SU-DHL-6 (cell line): ENCODE results near the gene CGA.

Experiments used
- H2AFZ ChIP-seq: fragments of 200-600 bp; sonication (generic); 2 replicates; pipeline ENCODE4 v1.6.1; 2014; ENCODE audit warnings: low read depth, mild to moderate bottlenecking, moderate library complexity, mixed read lengths, antibody characterized with exemption, low read length; ENCODE audit not compliant: severe bottlenecking
- H3F3A ChIP-seq: fragments of 200-600 bp; shearing (Covaris generic); 2 replicates; pipeline ENCODE4 v1.6.0; 2016; ENCODE audit warnings: antibody characterized with exemption, mild to moderate bottlenecking; ENCODE audit not compliant: insufficient read depth
- H3K27ac ChIP-seq: fragments of 200-600 bp; sonication (generic); 2 replicates; pipeline ENCODE4 v1.5.1; 2016; ENCODE audit warnings: low read depth, mild to moderate bottlenecking, low read length, moderate library complexity, mixed read lengths
- H3K27me3 ChIP-seq: fragments of 200-600 bp; sonication (generic), shearing (Covaris generic); 2 replicates; pipeline ENCODE4 v1.6.0; 2014; ENCODE audit warnings: mild to moderate bottlenecking, low read length
- H3K36me3 ChIP-seq: fragments of 200-600 bp; sonication (generic); 2 replicates; pipeline ENCODE4 v1.6.1; 2014; ENCODE audit warnings: mild to moderate bottlenecking, low read length, mixed read lengths
- H3K4me2 ChIP-seq: fragments of 300-600, 200-600 bp; shearing (Covaris generic), sonication (generic); 2 replicates; pipeline ENCODE4 v1.6.0; 2014; ENCODE audit warnings: low read length, low read depth, mild to moderate bottlenecking; ENCODE audit not compliant: poor library complexity, severe bottlenecking
- H3K4me3 ChIP-seq: fragments of 200-600 bp; sonication (generic); 2 replicates; pipeline ENCODE4 v1.5.1; 2014; ENCODE audit warnings: antibody characterized with exemption, low read length, mild to moderate bottlenecking, mixed read lengths; ENCODE audit not compliant: insufficient read depth, poor library complexity, severe bottlenecking
- H3K79me2 ChIP-seq: fragments of 200-600 bp; sonication (generic); 2 replicates; pipeline ENCODE4 v1.6.1; 2014; ENCODE audit warnings: mild to moderate bottlenecking, low read length, moderate library complexity; ENCODE audit not compliant: insufficient read depth
- H3K9ac ChIP-seq: fragments of 200-600 bp; sonication (generic); 2 replicates; pipeline ENCODE4 v1.7.0; 2014; ENCODE audit warnings: mild to moderate bottlenecking, low read length
- H3K9me2 ChIP-seq: fragments of 200-600 bp; sonication (generic); replicated peaks from 2 replicates; pipeline ENCODE4 v1.6.1; 2014; ENCODE audit warnings: low read length; ENCODE audit not compliant: insufficient read depth
- H3K9me3 ChIP-seq: fragments of 200-600 bp; sonication (generic); 2 replicates; pipeline ENCODE4 v1.6.1; 2014; ENCODE audit warnings: low read length, mixed read lengths; ENCODE audit not compliant: insufficient read depth
- H4K20me1 ChIP-seq: fragments of 200-600 bp; sonication (generic); 2 replicates; pipeline ENCODE4 v1.6.1; 2014; ENCODE audit warnings: low read depth, mild to moderate bottlenecking, antibody characterized with exemption, low read length, moderate library complexity, mixed read lengths
- EZH2phosphoT487 ChIP-seq: fragments of 200-600 bp; sonication (generic), shearing (Covaris generic); conservative IDR thresholded peaks from 2 replicates; pipeline ENCODE4 v1.6.1; 2018; ENCODE audit warnings: mild to moderate bottlenecking, antibody characterized with exemption, low read length, moderate library complexity, mixed read lengths
- TF ChIP-seq, protein P1 (sequence below): fragments of 200-600 bp; sonication (generic); IDR thresholded peaks from one replicate; pipeline ENCODE4 v1.5.1; 2017; ENCODE audit warnings: antibody characterized with exemption, mild to moderate bottlenecking, low read length, moderate library complexity; ENCODE audit not compliant: insufficient read depth, poor library complexity, severe bottlenecking

CGA gene

DNA sequence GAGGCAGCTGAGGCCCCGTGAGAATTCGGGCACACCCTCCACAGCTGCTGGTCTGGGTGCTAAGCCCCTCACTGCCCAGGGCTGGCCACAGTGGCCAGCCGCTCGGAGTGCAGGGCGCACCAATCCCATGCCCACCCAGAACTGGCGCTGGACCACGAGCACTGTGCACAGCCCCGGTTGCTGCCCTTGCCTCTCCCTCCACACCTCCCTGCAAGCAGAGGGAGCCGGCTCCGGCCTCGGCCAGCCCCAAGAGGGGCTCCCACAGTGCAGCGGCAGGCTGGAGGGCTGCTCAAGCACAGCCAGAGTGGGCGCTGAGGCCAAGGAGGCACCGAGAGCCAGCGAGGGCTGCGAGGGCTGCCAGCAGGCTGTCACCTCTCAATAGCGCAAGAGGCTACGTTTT lies 35.0 kb downstream of the CGA start:
- Histone ChIP-seq H3K9ac (no peak overlapping the region), H2AFZ (no peak overlapping the region), H3K4me2 (no peak overlapping the region), H4K20me1 (no peaks in the 10 kb centered on the region), H3K9me3 (no peaks in the 10 kb centered on the region), H3F3A (no peaks in the 10 kb centered on the region), H3K36me3 (no peaks in the 10 kb centered on the region), H3K79me2 (no peaks in the 10 kb centered on the region), H3K9me2 (no peaks in the 10 kb centered on the region), H3K27ac (no peak overlapping the region), H3K27me3 (no peaks in the 10 kb centered on the region), H3K4me3 (no peak overlapping the region)
- TF ChIP-seq, protein P1, sequence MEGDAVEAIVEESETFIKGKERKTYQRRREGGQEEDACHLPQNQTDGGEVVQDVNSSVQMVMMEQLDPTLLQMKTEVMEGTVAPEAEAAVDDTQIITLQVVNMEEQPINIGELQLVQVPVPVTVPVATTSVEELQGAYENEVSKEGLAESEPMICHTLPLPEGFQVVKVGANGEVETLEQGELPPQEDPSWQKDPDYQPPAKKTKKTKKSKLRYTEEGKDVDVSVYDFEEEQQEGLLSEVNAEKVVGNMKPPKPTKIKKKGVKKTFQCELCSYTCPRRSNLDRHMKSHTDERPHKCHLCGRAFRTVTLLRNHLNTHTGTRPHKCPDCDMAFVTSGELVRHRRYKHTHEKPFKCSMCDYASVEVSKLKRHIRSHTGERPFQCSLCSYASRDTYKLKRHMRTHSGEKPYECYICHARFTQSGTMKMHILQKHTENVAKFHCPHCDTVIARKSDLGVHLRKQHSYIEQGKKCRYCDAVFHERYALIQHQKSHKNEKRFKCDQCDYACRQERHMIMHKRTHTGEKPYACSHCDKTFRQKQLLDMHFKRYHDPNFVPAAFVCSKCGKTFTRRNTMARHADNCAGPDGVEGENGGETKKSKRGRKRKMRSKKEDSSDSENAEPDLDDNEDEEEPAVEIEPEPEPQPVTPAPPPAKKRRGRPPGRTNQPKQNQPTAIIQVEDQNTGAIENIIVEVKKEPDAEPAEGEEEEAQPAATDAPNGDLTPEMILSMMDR: no peak
- TF ChIP-seq EZH2phosphoT487: no peak

DNA sequence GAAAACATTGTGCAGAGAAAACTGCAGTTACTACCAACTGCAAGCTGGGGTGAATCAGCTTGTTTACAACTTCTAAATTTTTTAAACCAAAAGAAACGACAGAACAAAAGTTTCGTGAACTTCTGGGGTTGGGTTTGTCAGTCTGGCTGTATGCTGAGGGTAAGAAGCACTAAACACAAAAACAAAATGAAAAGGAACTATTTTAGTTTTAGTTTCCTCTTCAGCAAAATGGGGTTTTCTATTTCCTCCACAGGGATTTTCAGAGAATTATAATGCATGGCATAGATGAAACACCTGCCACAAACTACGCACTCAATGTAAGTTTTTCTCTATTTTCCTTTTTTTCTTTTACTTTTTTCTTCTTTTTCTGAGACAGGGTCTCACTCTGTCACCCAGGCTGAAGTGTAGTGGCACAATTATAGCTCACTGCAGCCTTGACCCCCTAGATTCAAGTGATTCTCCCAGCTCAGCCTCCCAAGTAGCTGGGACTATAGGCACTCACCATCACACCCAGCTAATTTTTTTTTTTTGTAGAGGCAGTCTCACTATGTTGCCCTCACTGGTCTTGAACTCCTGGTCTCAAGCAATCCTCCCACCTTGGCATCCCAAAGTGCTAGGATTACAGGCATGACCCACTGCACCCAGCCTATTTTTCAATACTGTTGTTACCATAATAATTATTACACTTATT lies 40.6 kb downstream of the CGA start:
- no peak overlapping the region for H3K4me2 ChIP-seq
- H3K36me3 ChIP-seq: no peaks in the 10 kb centered on the region
- TF ChIP-seq EZH2phosphoT487: no peak
- TF ChIP-seq, protein P1: no peak
- H3K27me3 ChIP-seq: no peaks in the 10 kb centered on the region
- no peaks in the 10 kb centered on the region for H3F3A ChIP-seq
- no peak overlapping the region for H3K9ac ChIP-seq
- H3K4me3 ChIP-seq: no peak overlapping the region
- H2AFZ ChIP-seq: no peak overlapping the region
- no peak overlapping the region for H3K27ac ChIP-seq
- H3K9me3 ChIP-seq: no peaks in the 10 kb centered on the region
- H3K79me2 ChIP-seq: no peaks in the 10 kb centered on the region
- no peaks in the 10 kb centered on the region for H4K20me1 ChIP-seq
- no peaks in the 10 kb centered on the region for H3K9me2 ChIP-seq

DNA sequence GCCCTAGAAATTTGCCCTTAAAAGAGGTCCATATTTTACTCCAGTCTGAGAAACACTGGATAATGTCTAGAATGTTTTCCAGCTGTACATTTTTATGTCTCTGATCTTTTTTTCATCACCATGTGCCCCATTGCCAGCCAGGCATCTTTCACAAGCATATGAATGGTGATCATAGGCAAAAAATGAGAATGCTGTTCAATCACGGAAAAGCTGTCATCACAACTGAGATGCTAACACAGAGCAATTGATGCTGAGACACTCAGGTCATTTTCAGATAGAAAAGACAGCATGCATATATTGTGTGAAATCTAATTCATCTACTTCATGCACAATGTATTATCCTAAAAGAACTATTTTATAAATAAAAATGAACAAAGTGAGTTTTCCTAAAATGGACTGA lies 41.6 kb downstream of the CGA start:
- H3F3A ChIP-seq: no peaks in the 10 kb centered on the region
- no peaks in the 10 kb centered on the region for H3K9me2 ChIP-seq
- TF ChIP-seq EZH2phosphoT487: no peak
- TF ChIP-seq, protein P1: no peak
- no peak overlapping the region for H3K4me3 ChIP-seq
- H2AFZ ChIP-seq: no peak overlapping the region
- no peaks in the 10 kb centered on the region for H4K20me1 ChIP-seq
- no peaks in the 10 kb centered on the region for H3K36me3 ChIP-seq
- no peak overlapping the region for H3K27ac ChIP-seq
- H3K79me2 ChIP-seq: no peaks in the 10 kb centered on the region
- no peaks in the 10 kb centered on the region for H3K27me3 ChIP-seq
- H3K4me2 ChIP-seq: no peak overlapping the region
- H3K9me3 ChIP-seq: no peaks in the 10 kb centered on the region
- H3K9ac ChIP-seq: no peak overlapping the region
